Muscle layer of colon (tissue), 2 donors: ENCODE data around the gene ZG16.

Experiments
- H3K27ac ChIP-seq: one replicate; pipeline ENCODE4 v1.7.0; 2013; ENCODE audit warnings: low read depth, mild to moderate bottlenecking, low read length, moderate library complexity
- H3K27me3 ChIP-seq, 2 donors: one replicate each; pipeline ENCODE4 v1.7.0; 2013; ENCODE audit warnings: low read length in 2 of 2, mild to moderate bottlenecking in 2 of 2; ENCODE audit not compliant: insufficient read depth in 2 of 2, control insufficient read depth in 1 of 2
- H3K36me3 ChIP-seq: one replicate; pipeline ENCODE4 v1.7.0; 2013; ENCODE audit warnings: mild to moderate bottlenecking, low read length; ENCODE audit not compliant: insufficient read depth
- H3K4me1 ChIP-seq: one replicate; pipeline ENCODE4 v1.7.0; 2013; ENCODE audit warnings: mild to moderate bottlenecking, low read length; ENCODE audit not compliant: insufficient read depth
- H3K4me3 ChIP-seq, 2 donors: one replicate each; pipeline ENCODE4 v1.7.0; 2013; ENCODE audit warnings: low read length in 2 of 2, low read depth in 1 of 2, mild to moderate bottlenecking in 1 of 2, moderate library complexity in 1 of 2
- H3K9ac ChIP-seq: one replicate; pipeline ENCODE4 v1.7.0; 2013; ENCODE audit warnings: low read length
- H3K9me3 ChIP-seq: one replicate; pipeline ENCODE4 v1.7.0; 2013; ENCODE audit warnings: mild to moderate bottlenecking, low read length
- donor health status: abdominal sarcoma.
- donor health status: Adenocarcinoma of cecum.

The ZG16 gene

DNA sequence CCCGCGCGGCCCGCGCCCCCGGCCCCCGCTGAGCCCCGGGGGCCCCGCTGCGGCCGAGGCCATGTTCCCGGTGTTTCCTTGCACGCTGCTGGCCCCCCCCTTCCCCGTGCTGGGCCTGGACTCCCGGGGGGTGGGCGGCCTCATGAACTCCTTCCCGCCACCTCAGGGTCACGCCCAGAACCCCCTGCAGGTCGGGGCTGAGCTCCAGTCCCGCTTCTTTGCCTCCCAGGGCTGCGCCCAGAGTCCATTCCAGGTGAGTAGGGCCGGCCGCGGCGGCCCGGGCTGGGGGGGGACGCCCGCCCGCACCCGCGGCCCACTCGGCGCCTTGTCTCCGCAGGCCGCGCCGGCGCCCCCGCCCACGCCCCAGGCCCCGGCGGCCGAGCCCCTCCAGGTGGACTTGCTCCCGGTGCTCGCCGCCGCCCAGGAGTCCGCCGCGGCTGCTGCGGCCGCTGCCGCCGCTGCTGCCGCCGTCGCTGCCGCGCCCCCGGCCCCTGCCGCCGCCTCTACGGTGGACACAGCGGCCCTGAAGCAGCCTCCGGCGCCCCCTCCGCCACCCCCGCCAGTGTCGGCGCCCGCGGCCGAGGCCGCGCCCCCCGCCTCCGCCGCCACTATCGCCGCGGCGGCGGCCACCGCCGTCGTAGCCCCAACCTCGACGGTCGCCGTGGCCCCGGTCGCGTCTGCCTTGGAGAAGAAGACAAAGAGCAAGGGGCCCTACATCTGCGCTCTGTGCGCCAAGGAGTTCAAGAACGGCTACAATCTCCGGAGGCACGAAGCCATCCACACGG lies 28.8 kb downstream of the ZG16 start:
- no peaks in the 10 kb centered on the region for H3K9me3 ChIP-seq
- H3K27me3 ChIP-seq = no peaks in the 10 kb centered on the region
- peaks cover 17% of the 10 kb centered on the region for H3K36me3 ChIP-seq
- H3K4me3 ChIP-seq = peak overlapping the region; percentile 54 to 61
- H3K27ac ChIP-seq = peak overlapping the region; percentile 94
- H3K4me1 ChIP-seq = peaks cover 41% of the 10 kb centered on the region
- H3K9ac ChIP-seq = no peak overlapping the region

DNA sequence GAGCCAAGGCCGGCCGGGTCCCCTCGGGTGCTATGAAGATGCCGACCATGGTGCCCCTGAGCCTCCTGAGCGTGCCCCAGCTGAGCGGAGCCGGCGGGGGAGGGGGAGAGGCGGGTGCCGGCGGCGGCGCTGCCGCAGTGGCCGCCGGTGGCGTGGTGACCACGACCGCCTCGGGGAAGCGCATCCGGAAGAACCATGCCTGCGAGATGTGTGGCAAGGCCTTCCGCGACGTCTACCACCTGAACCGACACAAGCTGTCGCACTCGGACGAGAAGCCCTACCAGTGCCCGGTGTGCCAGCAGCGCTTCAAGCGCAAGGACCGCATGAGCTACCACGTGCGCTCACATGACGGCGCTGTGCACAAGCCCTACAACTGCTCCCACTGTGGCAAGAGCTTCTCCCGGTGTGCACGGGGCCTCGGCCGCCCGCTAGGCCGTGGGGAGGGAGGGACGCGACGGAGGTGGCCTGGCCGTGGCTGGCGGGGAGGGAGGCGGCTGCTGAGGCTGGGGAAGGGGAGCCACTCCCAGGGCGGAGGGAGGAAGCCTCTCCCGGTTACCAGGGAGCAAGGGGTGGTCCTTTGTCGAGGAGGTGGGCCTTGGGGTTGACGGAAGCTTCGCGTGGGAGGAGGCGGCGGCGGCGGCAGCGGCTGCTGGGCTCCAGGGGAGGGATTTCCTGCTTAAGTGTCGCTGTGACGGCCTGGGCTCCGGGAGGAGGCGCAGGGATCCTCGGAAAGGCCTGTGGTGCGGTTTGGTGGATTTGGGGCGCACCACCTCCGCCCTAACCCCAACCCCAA lies 29.6 kb downstream of the ZG16 start:
- H3K27ac ChIP-seq = peak overlapping the region; percentile 94
- peak overlapping the region; percentile 40 for H3K9ac ChIP-seq
- H3K27me3 ChIP-seq = no peaks in the 10 kb centered on the region
- H3K4me3 ChIP-seq = peak overlapping the region; percentile 52 to 61
- no peaks in the 10 kb centered on the region for H3K9me3 ChIP-seq
- peaks cover 43% of the 10 kb centered on the region for H3K4me1 ChIP-seq
- peaks cover 17% of the 10 kb centered on the region for H3K36me3 ChIP-seq

DNA sequence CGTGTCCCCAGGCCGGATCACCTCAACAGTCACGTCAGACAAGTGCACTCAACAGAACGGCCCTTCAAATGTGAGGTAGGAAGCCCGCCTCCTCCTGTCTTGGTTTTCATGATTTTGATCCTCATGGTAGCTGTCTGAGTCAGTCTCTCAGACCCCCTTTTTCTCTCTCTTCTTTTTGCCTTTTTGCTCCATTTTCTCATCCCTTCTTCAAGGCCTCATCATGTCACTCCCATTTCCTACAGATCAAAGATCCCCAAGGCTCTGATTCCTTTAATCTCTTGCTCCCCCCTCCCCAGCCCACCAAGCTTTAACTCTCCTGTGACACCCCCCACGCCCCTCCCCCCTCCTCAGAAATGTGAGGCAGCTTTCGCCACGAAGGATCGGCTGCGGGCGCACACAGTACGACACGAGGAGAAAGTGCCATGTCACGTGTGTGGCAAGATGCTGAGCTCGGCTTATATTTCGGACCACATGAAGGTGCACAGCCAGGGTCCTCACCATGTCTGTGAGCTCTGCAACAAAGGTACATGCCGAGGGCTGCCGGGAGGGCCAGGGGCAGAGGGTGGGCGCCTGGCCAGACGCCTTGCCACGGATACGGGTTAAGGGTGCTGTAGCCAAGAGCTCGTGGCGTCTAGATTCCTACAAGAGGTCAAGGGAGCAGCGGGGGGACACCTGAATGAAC lies 30.3 kb downstream of the ZG16 start:
- Histone ChIP-seq H3K36me3 (peaks cover 17% of the 10 kb centered on the region), H3K27me3 (no peaks in the 10 kb centered on the region), H3K9ac (peak overlapping the region; percentile 40), H3K27ac (peak overlapping the region; percentile 94), H3K4me1 (peaks cover 50% of the 10 kb centered on the region), H3K9me3 (no peaks in the 10 kb centered on the region), H3K4me3 (peak overlapping the region; percentile 52 to 61)

DNA sequence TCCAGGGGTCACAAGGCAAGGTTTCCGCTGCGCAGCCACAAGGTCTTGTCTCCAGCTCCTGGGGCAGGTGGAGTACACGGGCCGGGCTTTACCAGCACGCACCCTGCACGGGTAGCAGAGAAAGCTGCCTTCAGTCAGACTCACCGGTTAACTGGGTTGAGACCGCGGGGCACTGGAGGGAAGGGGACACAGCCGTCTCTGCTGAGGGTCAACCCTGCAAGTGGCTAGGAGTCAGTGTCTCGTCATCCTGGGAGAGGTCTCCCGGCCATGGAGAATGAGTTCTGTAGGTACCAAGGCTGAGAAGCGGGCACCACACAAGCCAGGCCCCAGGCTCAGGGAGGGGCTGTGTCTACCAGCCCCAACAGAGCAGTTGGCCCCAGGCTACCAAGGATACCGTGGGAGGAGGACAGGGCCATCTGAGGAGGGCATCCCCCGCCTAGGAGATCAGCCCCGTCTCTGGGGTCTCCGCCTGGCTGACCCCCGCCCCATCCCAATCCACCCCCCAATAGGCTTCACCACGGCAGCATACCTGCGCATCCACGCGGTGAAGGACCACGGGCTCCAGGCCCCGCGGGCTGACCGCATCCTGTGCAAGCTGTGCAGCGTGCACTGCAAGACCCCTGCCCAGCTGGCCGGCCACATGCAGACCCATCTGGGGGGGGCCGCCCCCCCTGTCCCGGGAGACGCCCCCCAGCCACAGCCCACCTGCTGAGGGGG lies 31.1 kb downstream of the ZG16 start:
- no peaks in the 10 kb centered on the region for H3K9me3 ChIP-seq
- peak overlapping the region; percentile 40 for H3K9ac ChIP-seq
- H3K36me3 ChIP-seq = peaks cover 17% of the 10 kb centered on the region
- H3K27ac ChIP-seq = peak overlapping the region; percentile 98
- H3K4me1 ChIP-seq = peaks cover 55% of the 10 kb centered on the region
- peak overlapping the region in 1 of 2 donors; percentile 61 for H3K4me3 ChIP-seq
- H3K27me3 ChIP-seq = no peaks in the 10 kb centered on the region

DNA sequence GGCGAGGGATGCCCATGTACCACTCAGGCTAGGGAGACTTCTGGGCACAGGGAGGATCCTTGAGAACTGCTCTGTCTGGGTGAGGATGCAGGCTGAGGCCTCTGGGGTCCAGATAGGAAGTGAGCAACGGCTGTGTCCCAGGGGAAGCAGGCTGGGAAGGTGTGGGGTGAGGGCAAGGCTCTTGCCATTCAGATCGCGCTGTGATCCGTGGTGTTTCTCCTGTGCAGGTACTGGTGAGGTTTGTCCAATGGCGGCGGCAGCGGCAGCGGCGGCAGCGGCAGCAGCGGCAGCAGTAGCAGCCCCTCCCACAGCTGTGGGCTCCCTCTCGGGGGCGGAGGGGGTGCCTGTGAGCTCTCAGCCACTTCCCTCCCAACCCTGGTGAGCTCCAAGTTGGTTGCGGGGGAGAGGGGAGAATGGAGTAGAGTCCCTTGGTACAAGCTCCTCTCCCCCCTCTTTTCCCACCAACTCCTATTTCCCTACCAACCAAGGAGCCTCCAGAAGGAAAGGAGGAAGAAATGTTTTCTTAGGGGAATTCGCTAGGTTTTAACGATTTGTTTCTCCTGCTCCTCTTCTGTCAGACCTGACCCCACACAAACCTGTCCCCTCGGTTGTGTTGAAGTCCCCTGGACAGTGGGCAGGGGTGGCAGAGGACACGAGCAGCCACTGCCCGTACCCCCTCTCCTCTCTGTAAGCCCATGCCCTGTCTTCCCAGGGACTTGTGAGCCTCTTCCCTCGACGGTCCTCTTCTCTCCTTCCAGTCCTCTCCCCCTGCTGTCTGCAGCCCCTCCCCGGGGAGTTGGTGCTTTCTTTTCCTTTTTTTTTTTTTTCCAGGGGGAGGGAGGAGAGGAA lies 32.0 kb downstream of the ZG16 start:
- no peaks in the 10 kb centered on the region for H3K9me3 ChIP-seq
- H3K4me3 ChIP-seq = no peak overlapping the region
- H3K9ac ChIP-seq = no peak overlapping the region
- H3K27me3 ChIP-seq = no peaks in the 10 kb centered on the region
- H3K36me3 ChIP-seq = peaks cover 17% of the 10 kb centered on the region
- H3K4me1 ChIP-seq = peaks cover 58% of the 10 kb centered on the region
- peak overlapping the region; percentile 98 for H3K27ac ChIP-seq

DNA sequence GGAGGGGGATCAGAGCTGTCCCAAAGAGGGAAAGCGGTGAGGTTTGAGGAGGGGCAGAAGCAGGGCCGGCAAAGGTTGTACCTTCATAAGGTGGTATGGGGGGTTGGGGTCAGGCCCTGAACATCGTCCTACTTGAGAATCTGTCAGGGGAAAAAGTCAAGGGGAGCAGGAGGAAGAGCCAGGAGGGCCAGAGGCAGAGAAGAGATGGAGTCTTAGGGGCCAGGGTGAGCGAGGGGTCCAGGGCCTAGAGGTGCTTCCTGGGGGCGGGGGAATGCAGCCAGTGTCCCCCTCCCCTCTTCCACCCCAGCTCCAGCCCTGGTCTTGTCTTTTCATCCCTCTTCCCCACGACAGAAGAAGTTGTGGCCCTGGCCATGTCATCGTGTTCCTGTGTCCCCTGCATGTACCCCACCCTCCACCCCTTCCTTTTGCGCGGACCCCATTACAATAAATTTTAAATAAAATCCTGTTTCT lies 32.7 kb downstream of the ZG16 start:
- Histone ChIP-seq H3K4me1 (peaks cover 61% of the 10 kb centered on the region), H3K9ac (no peak overlapping the region), H3K27me3 (no peaks in the 10 kb centered on the region), H3K4me3 (peak overlapping the region in 1 of 2 donors; percentile 78), H3K9me3 (no peaks in the 10 kb centered on the region), H3K27ac (peak overlapping the region; percentile 98), H3K36me3 (peaks cover 17% of the 10 kb centered on the region)

DNA sequence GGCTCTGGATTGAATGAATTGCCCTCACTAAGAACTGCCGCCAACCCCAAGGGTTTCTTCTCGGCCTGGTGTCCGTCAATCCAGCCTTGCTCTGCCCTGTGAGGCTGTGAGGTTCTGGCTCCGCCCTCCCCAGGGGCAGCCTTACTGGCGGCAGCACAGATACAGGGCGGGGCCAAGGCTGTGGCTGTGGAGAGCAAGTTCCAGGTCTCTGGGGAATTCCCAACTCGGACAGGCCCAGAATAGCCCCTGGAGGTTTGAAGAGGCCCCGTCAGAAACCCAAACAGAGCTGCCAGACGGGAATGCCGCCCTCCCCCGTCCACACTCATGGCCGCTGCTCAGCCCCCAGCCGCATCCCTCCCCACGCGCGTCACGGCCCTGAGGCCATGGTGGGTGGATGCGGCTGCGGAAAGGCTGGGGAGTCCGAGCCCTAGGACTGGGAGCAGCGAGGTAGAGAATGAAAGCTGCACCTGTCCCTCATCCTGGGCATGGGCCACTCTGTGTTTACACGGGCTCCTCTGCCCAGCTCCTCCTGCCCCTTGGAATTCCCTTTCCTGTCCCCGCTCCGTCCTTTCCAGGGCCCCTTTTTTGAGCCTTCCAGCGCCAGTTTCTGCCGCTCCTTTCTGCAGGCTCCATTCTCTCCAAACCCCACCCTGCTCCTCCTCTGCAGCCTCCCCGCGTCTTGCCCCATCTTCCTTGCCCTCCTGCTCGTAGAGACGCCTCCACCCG lies 33.3 kb downstream of the ZG16 start:
- peaks cover 61% of the 10 kb centered on the region for H3K4me1 ChIP-seq
- H3K27ac ChIP-seq = peak overlapping the region; percentile 98
- no peaks in the 10 kb centered on the region for H3K27me3 ChIP-seq
- peaks cover 17% of the 10 kb centered on the region for H3K36me3 ChIP-seq
- H3K9me3 ChIP-seq = no peaks in the 10 kb centered on the region
- peak overlapping the region; percentile 62 to 78 for H3K4me3 ChIP-seq
- peak overlapping the region; percentile 49 for H3K9ac ChIP-seq

DNA sequence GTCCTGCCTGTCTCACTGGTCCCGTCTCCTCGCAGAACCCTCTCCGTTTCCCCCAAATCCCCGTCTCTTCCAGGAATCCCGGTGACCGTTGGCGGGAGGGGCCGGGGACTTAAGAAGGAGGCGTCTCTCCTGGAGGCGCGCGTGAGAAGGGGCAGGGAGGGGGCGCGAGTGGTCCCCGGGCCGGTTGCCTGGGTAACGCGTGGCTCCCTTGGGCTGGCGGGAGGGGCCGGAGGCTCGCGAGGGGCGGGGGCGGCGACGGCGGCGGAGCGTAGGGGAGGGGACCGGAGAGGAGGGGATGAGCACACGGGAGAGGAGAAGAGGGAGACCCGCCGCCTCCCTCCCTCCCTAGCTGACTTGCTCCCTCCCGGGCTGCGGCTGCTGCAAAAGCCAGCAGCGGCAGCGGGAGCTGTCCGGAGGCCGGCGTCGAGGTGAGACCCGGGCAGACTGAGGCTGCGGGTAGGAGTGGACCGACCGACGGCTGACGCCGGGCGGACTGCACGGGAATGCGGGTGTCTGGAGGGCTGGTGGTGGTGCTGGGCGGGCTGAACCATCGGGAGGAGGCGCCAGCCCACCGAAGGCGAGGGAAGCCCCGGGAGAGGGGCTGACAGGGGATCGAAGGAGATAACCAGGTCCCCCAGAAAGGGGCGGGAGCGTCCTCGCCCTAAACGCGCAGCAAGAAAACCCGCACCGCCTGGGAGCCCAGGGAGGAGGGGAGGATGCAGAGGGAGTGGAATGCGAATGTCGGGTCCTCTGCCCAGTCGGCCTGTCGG lies 34.0 kb downstream of the ZG16 start, which contains the start of gene PRRT2:
PRRT2 (plus strand) TSS at position 298 of the 770 bp plus-strand sequence. CDS start 862 bp downstream, outside the sequence.
- Histone ChIP-seq H3K36me3 (peaks cover 17% of the 10 kb centered on the region), H3K27me3 (no peaks in the 10 kb centered on the region), H3K4me3 (peak within 1 kb of the TSS; percentile 62 to 78), H3K27ac (peak within 1 kb of the TSS; percentile 98), H3K9me3 (no peaks in the 10 kb centered on the region), H3K9ac (peak within 1 kb of the TSS; percentile 61), H3K4me1 (peaks cover 64% of the 10 kb centered on the region)
